Endothelial cell of umbilical vein (primary cell): ENCODE results near the gene PPY. TPM values are rescaled to one million over a fixed set of nuclear protein-coding genes. Genes with fewer than 3 reads are reported as not detected.

Experiments used
- BruUV-seq: library from RNA; stranded (reverse); fragments of 400-500 nt; replicated peaks from 2 replicates; lab custom pipeline; 2021; lab: Mats Ljungman, UMichigan
- CTCF ChIA-PET: fragments of 300-600, 350-600 bp; sonication (Branson Sonifier 250); formaldehyde crosslinking; loops from one replicate; lab custom pipeline; 2021; ENCODE audit warnings: antibody characterized with exemption, inconsistent platforms; lab: Charles Lee
- POLR2A ChIA-PET: fragments of 300-600, 350-600 bp; sonication (Branson Sonifier 250); formaldehyde crosslinking; loops from one replicate; lab custom pipeline; 2021; ENCODE audit warnings: antibody characterized with exemption, inconsistent platforms; lab: Charles Lee
- DNase-seq: peaks from one replicate; pipeline ENCODE4 v3.0.0-alpha.2; 2011; ENCODE audit warnings: low read depth, low spot score
- FAIRE-seq: peaks from 2 replicates; lab custom pipeline; 2011; peaks lifted over from hg19 to GRCh38; lab: Jason Lieb, UNC
- H2AFZ ChIP-seq: 2 replicates; pipeline ENCODE4 v1.6.0; 2012; ENCODE audit warnings: low read depth, low read length, control low read depth, inconsistent platforms
- H3K27ac ChIP-seq: 2 replicates; pipeline ENCODE4 v1.5.1; 2011; ENCODE audit warnings: low read depth, mild to moderate bottlenecking, control low read depth, low read length, moderate library complexity; ENCODE audit not compliant: insufficient read depth
- H3K27me3 ChIP-seq, 2 experiments: 2 replicates each; pipeline versions ENCODE4 v1.6.0 to v1.6.1; 2011; ENCODE audit warnings: low read length in 2 of 2, mixed read lengths in 1 of 2; ENCODE audit not compliant: control insufficient read depth in 2 of 2, insufficient read depth in 2 of 2
- H3K36me3 ChIP-seq, 2 experiments: 2 replicates in 1 of 2; 3 replicates in 1 of 2; pipeline ENCODE4 v1.5.1; 2011; ENCODE audit warnings: low read length in 2 of 2, mild to moderate bottlenecking in 1 of 2, moderate library complexity in 1 of 2; ENCODE audit not compliant: control insufficient read depth in 2 of 2, insufficient read depth in 2 of 2; ENCODE audit errors: extremely low read depth in 1 of 2
- H3K4me1 ChIP-seq: 3 replicates; pipeline ENCODE4 v1.5.1; 2011; ENCODE audit warnings: mild to moderate bottlenecking, low read length; ENCODE audit not compliant: control insufficient read depth, insufficient read depth; ENCODE audit errors: extremely low read depth
- H3K4me2 ChIP-seq: 2 replicates; pipeline ENCODE4 v1.6.1; 2011; ENCODE audit warnings: low read length, control low read depth, mixed read lengths; ENCODE audit not compliant: insufficient read depth
- H3K4me3 ChIP-seq, 3 experiments: fragments of 200-600 bp in 1 of 3; sonication (generic), shearing (Covaris generic) in 1 of 3; replicated peaks in 1 of 3; 2 replicates each; pipeline ENCODE4 v1.5.1; 2011 to 2016; ENCODE audit warnings: control low read depth in 3 of 3, low read length in 3 of 3, mild to moderate bottlenecking in 2 of 3, inconsistent platforms in 1 of 3, low read depth in 1 of 3, moderate library complexity in 1 of 3; ENCODE audit not compliant: insufficient read depth in 1 of 3
- H3K79me2 ChIP-seq: 2 replicates; pipeline ENCODE4 v1.6.0; 2012; ENCODE audit warnings: low read length, inconsistent platforms; ENCODE audit not compliant: control insufficient read depth, insufficient read depth
- H3K9ac ChIP-seq: replicated peaks from 2 replicates; pipeline ENCODE3; 2011; ENCODE audit warnings: low read length, control low read depth; ENCODE audit not compliant: insufficient read depth; ENCODE audit errors: extremely low read depth
- H3K9me1 ChIP-seq: replicated peaks from 3 replicates; pipeline ENCODE4 v1.6.0; 2011; ENCODE audit warnings: mild to moderate bottlenecking, low read length; ENCODE audit not compliant: control insufficient read depth, insufficient read depth; ENCODE audit errors: extremely low read depth
- H3K9me3 ChIP-seq: replicated peaks from 2 replicates; pipeline ENCODE4 v1.5.1; 2012; ENCODE audit warnings: low read length, inconsistent platforms; ENCODE audit not compliant: control insufficient read depth, insufficient read depth
- H4K20me1 ChIP-seq: replicated peaks from 2 replicates; pipeline ENCODE3; 2011; ENCODE audit warnings: mild to moderate bottlenecking, low read length; ENCODE audit not compliant: control insufficient read depth, insufficient read depth; ENCODE audit errors: extremely low read depth
- EZH2 ChIP-seq: IDR thresholded peaks from 2 replicates; pipeline ENCODE4 v1.6.1; 2012; ENCODE audit warnings: borderline replicate concordance, low read depth, mild to moderate bottlenecking, moderate library complexity, low read length, inconsistent platforms; ENCODE audit not compliant: severe bottlenecking
- FOS ChIP-seq: IDR thresholded peaks from 2 replicates; pipeline ENCODE4 v1.6.1; 2011; ENCODE audit warnings: mild to moderate bottlenecking, low read length, moderate library complexity, borderline replicate concordance; ENCODE audit not compliant: insufficient read depth
- GATA2 ChIP-seq: IDR thresholded peaks from 2 replicates; pipeline ENCODE4 v1.7.0; 2011; ENCODE audit warnings: low read depth, mild to moderate bottlenecking, moderate library complexity, mixed read lengths, low read length; ENCODE audit not compliant: insufficient read length, insufficient read depth
- JUN ChIP-seq: IDR thresholded peaks from 2 replicates; pipeline ENCODE4 v1.6.1; 2011; ENCODE audit warnings: borderline replicate concordance, low read depth; ENCODE audit not compliant: insufficient read length, insufficient read depth
- MYC ChIP-seq: IDR thresholded peaks from one replicate; pipeline ENCODE4 v1.6.1; 2011; ENCODE audit warnings: mild to moderate bottlenecking, low read depth, low read length
- POLR2A ChIP-seq: IDR thresholded peaks from 2 replicates; pipeline ENCODE4 v1.6.1; 2012; ENCODE audit warnings: low read depth, mild to moderate bottlenecking, control low read depth, low read length
- POLR2AphosphoS5 ChIP-seq: IDR thresholded peaks from 2 replicates; pipeline ENCODE4 v1.6.1; 2012; ENCODE audit warnings: low read depth, mild to moderate bottlenecking, control low read depth, low read length, moderate library complexity; ENCODE audit not compliant: insufficient read depth
- dilution Hi-C: fragments of 300-500 bp; cut with MboI; formaldehyde crosslinking; loops from one replicate; pipeline ENCODE4 v1.15.0; 2019; ENCODE audit warnings: low sequenced_read_pairs; ENCODE audit not compliant: extremely low pct_ligation_motif_present
- intact Hi-C: fragments of 100-400 bp; cut with micrococcal nuclease; formaldehyde crosslinking; loops from one replicate; pipeline ENCODE4 v1.10.0; 2022
- polyA plus RNA-seq, 4 experiments: library from polyadenylated mRNA; depleted of rRNA in 3 of 4; stranded (reverse) in 3 of 4; unstranded in 1 of 4; fragments of >200 nt; gene quantifications; 2 replicates each; pipeline versions ENCODE4 v1.2.1 to v1.2.3, GENCODE V29; 2011 to 2012; ENCODE audit warnings: missing spikeins in 1 of 4
- total RNA-seq: library from RNA; stranded (reverse); gene quantifications from 2 replicates; pipeline ENCODE4 v1.2.3, GENCODE V29; 2021
- TF ChIP-seq, protein P1 (sequence below), 2 donors: IDR thresholded peaks; 1 replicate in 1 of 2; 2 replicates in 1 of 2; pipeline ENCODE4 v1.5.1; 2011; ENCODE audit warnings: low read length in 2 of 2, mild to moderate bottlenecking in 2 of 2, moderate library complexity in 2 of 2, control low read depth in 1 of 2, inconsistent platforms in 1 of 2, low read depth in 1 of 2; ENCODE audit not compliant: insufficient read depth in 1 of 2; ENCODE audit errors: extremely low read depth in 1 of 2
- TF ChIP-seq, protein P2 (sequence below): IDR thresholded peaks from 2 replicates; pipeline ENCODE4 v1.6.1; 2011; ENCODE audit not compliant: insufficient read depth, insufficient read length

Gene PPY
- total and polyA plus RNA-seq, 2 donors (not counting 3 experiments of a cell fraction or from before 2014, with no cell fraction given), result not detected

DNA sequence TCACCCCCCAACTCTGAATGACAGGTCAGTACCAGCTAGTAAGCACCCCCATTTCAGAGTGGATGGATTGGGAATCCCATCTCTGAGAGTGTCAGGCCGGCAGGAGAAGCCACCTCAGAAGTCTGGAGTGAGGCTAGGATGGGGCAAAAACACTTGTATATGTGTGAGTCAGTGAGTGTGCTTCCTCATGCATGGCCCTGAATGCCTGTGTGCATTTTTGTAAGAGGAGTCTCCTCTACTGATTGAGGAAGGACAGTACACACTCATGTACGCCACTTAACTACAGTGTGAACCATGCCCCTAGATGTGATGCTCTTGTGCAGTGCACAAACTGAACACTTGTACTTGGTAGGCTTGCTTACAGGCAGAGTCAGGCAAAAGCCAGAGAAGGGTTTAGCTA is 39.9 kb upstream of the PPY start:
- FAIRE-seq, result no peak
- Histone ChIP-seq H3K79me2 (no peaks in the 10 kb centered on the region), H3K36me3 (no peaks in the 10 kb centered on the region), H3K9me3 (no peaks in the 10 kb centered on the region), H3K27ac (no peak overlapping the region), H3K9ac (no peak overlapping the region), H3K4me2 (no peak overlapping the region), H3K27me3 (peaks cover 17 to 20% of the 10 kb centered on the region in 2 experiments), H3K4me1 (peaks cover 4% of the 10 kb centered on the region), H2AFZ (no peak overlapping the region), H3K4me3 (no peak overlapping the region), H4K20me1 (no peaks in the 10 kb centered on the region), H3K9me1 (no peaks in the 10 kb centered on the region)
- intact Hi-C loops (no loop called here), dilution Hi-C loops (no loop called here)
- ChIA-PET CTCF (interaction anchor here (1.2 to 2.7 kb wide), 3 partner anchors 12 to 38 kb away, joined by 3 to 14 read pairs (median 8); no protein-coding TSS in a partner anchor), POLR2A (no interaction called here)
- no peak for TF ChIP-seq EZH2
- TF ChIP-seq GATA2, result no peak
- no peak for TF ChIP-seq MYC
- no peak for TF ChIP-seq FOS
- no peak for TF ChIP-seq POLR2A
- TF ChIP-seq, protein P1, sequence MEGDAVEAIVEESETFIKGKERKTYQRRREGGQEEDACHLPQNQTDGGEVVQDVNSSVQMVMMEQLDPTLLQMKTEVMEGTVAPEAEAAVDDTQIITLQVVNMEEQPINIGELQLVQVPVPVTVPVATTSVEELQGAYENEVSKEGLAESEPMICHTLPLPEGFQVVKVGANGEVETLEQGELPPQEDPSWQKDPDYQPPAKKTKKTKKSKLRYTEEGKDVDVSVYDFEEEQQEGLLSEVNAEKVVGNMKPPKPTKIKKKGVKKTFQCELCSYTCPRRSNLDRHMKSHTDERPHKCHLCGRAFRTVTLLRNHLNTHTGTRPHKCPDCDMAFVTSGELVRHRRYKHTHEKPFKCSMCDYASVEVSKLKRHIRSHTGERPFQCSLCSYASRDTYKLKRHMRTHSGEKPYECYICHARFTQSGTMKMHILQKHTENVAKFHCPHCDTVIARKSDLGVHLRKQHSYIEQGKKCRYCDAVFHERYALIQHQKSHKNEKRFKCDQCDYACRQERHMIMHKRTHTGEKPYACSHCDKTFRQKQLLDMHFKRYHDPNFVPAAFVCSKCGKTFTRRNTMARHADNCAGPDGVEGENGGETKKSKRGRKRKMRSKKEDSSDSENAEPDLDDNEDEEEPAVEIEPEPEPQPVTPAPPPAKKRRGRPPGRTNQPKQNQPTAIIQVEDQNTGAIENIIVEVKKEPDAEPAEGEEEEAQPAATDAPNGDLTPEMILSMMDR (IDR thresholded peaks at IDR 0.05; ENCODE audit: extremely low read depth in 1 of 2, insufficient read depth in 1 of 2, low read depth in 1 of 2, low read length in 2 of 2), result no peak
- TF ChIP-seq, protein P2, sequence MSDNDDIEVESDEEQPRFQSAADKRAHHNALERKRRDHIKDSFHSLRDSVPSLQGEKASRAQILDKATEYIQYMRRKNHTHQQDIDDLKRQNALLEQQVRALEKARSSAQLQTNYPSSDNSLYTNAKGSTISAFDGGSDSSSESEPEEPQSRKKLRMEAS, result no peak
- no peak for TF ChIP-seq JUN
- TF ChIP-seq POLR2AphosphoS5, result no peak
- DNase-seq, result no peak
- no TSS peak for BruUV-seq
